Mesodermal cell (in vitro differentiated cells): Measurements from ENCODE around the gene SRPK1.

Experiments
- H3K27ac ChIP-seq: 2 replicates; pipeline ENCODE4 v1.7.0; 2013; ENCODE audit warnings: mild to moderate bottlenecking, low read depth, low read length, moderate library complexity; ENCODE audit not compliant: severe bottlenecking
- H3K36me3 ChIP-seq: 2 replicates; pipeline ENCODE4 v1.7.1; 2013; ENCODE audit warnings: mild to moderate bottlenecking, low read length, moderate library complexity; ENCODE audit not compliant: control insufficient read depth, insufficient read depth
- H3K4me1 ChIP-seq: one replicate; pipeline ENCODE4 v1.7.1; 2013; ENCODE audit warnings: mild to moderate bottlenecking, low read length; ENCODE audit not compliant: insufficient read depth, control insufficient read depth, poor library complexity, severe bottlenecking
- H3K4me3 ChIP-seq: 2 replicates; pipeline ENCODE4 v1.7.0; 2013; ENCODE audit warnings: low read length, control low read depth, mild to moderate bottlenecking; ENCODE audit not compliant: insufficient read depth, poor library complexity, severe bottlenecking; ENCODE audit errors: extremely low read depth
- H3K9me3 ChIP-seq: 2 replicates; pipeline ENCODE4 v1.7.1; 2013; ENCODE audit warnings: mild to moderate bottlenecking, low read length, moderate library complexity; ENCODE audit not compliant: control insufficient read depth
- WGBS, 2 experiments: methylation state at CpG; one replicate each; pipeline ENCODE4 v1.1.5; 2013; ENCODE audit warnings: missing lambda C conversion rate in 2 of 2; ENCODE audit not compliant: insufficient coverage in 2 of 2; 5-methylcytosine and 5-hydroxymethylcytosine counted together

SRPK1 gene

DNA sequence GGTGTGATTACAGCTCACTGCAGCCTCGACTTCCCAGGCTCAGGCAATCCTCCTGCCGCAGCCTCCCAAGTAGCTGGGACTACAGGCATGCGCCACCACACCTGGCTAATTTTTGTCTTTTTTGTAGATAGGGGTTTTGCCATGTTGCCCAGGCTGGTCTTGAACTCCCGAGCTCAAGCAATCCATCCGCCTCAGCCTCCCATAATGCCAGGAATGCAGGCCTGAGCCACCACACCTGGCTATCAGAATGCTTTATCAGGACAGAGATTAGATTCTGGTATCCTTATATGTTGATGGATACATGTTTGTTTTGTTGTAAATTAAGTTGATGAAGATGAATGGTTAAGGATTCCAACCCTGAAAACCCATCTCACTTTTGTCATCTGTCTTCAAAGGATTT lies 91.6 kb downstream of the SRPK1 start:
- 80 to 81% methylated on average over 3 to 4 of the region's 5 CpGs for WGBS, 2 experiments
- Histone ChIP-seq H3K27ac (no peak overlapping the region), H3K4me3 (no peak overlapping the region), H3K9me3 (no peaks in the 10 kb centered on the region), H3K36me3 (peaks cover 12% of the 10 kb centered on the region), H3K4me1 (no peaks in the 10 kb centered on the region)

DNA sequence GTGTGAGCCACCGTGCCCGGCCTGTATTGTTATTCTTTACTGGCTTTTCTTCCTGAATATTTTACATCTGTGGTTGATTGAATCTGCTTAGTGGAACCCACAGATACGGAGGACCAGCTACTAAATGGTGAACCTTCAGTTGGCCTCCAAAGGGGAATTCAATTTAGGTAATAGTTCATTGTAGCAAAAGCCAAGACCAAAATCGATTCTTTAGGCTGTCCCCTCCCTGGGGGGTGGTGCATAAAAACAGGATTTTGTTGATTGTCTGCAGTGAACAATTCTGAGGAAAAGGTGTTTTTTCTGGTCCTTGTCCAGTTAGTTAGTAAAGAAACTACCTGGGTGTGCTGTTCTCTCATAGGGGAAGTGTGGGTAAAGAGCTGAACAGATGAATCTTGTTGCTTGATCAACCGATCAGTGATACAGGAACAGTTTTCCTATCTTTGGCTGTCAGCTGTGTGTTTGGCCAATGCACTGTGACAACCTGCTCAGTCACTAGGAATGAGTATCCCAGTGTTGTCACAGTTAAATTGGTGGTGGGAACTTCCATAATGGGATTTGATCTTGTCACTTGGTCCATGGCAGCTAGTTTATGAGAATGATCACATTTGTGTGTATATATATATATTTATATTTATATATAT lies 96.2 kb downstream of the SRPK1 start:
- Histone ChIP-seq H3K36me3 (no peaks in the 10 kb centered on the region), H3K9me3 (no peaks in the 10 kb centered on the region), H3K4me1 (no peaks in the 10 kb centered on the region), H3K4me3 (no peak overlapping the region), H3K27ac (no peak overlapping the region)
- 80 to 96% methylated on average over 5 of the region's 5 CpGs for WGBS, 2 experiments

- WGBS, 2 experiments = no CpG with 5 or more reads among the region's 2 CpGs
- no peaks in the 10 kb centered on the region for H3K4me1 ChIP-seq
- no peaks in the 10 kb centered on the region for H3K36me3 ChIP-seq
- H3K4me3 ChIP-seq = no peak overlapping the region
- no peak overlapping the region for H3K27ac ChIP-seq
- no peaks in the 10 kb centered on the region for H3K9me3 ChIP-seq
These were observed 97.3 kb downstream of the SRPK1 start for GRCh38 chr6:35823601-35824000.

GRCh38 chr6:35817515-35817914 lies 103.4 kb downstream of the SRPK1 start:
- Histone ChIP-seq H3K9me3 (peaks cover 3% of the 10 kb centered on the region), H3K4me3 (no peak overlapping the region), H3K27ac (no peak overlapping the region), H3K4me1 (no peaks in the 10 kb centered on the region), H3K36me3 (no peaks in the 10 kb centered on the region)

- no peaks in the 10 kb centered on the region for H3K4me1 ChIP-seq
- 91 to 92% methylated on average over 4 to 6 of the region's 6 CpGs for WGBS, 2 experiments
- no peaks in the 10 kb centered on the region for H3K9me3 ChIP-seq
- no peak overlapping the region for H3K27ac ChIP-seq
- no peaks in the 10 kb centered on the region for H3K36me3 ChIP-seq
- H3K4me3 ChIP-seq = no peak overlapping the region
These were observed 109.3 kb downstream of the SRPK1 start for GRCh38 chr6:35811699-35811995.

DNA sequence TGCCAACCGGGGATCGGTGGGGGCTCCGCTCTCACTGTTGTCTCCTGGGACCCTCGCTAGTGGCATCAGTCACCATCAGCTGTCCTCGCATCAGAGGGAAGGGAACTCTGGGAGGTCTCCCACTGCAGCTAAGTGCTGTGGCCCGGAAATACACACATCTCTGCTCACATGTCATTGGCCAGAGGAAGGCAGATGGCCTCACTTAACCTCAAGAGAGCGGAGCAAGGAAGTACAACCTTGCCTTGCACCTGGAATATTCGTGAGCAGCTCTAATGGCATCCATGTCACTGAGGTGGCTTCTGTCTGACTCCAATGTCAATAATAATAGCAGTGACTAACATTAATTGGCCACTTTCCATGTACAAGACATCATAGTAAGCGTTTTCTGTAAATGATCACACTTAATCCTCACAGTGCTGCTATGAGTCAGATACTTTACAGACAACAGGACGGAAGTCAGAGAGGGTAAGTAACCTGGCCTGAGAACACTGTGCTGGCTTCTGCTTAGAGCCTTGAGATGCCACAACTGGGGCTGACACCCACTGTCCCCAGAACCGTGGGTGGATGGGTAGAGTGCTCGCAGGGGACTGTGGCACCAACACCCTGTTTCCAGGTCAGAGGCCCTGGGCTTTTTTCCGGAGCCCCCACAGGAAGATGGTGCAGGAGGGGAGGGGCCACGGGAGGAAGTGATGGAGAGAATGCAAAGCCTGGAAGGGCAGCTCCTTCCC lies 109.8 kb downstream of the SRPK1 start:
- Histone ChIP-seq H3K4me3 (no peak overlapping the region), H3K4me1 (no peaks in the 10 kb centered on the region), H3K9me3 (no peaks in the 10 kb centered on the region), H3K36me3 (no peaks in the 10 kb centered on the region), H3K27ac (no peak overlapping the region)
- 93% methylated on average over 13 of the region's 14 CpGs for WGBS, 2 experiments

DNA sequence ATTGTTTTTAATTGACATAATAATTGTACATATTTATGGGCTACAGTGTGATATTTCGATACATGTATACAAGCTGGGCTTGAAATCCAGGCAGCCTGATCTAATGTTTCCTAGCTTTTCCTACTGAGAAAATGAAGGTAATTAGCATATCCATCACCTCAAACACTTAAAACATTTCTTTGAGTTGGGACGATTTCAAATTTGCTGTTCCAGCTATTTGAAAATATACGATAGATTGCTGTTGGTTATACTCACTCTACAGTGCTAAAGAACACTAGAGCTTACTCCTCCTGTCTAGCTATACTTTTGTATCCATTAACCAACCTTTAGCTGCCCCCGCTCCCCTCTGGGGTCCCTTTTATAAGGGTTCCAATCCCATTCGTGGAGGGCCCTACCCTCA lies 111.1 kb downstream of the SRPK1 start:
- no peak overlapping the region for H3K4me3 ChIP-seq
- H3K4me1 ChIP-seq = no peaks in the 10 kb centered on the region
- H3K9me3 ChIP-seq = no peaks in the 10 kb centered on the region
- H3K27ac ChIP-seq = no peak overlapping the region
- 75 to 83% methylated on average over 2 of the region's 5 CpGs for WGBS, 2 experiments
- no peaks in the 10 kb centered on the region for H3K36me3 ChIP-seq

DNA sequence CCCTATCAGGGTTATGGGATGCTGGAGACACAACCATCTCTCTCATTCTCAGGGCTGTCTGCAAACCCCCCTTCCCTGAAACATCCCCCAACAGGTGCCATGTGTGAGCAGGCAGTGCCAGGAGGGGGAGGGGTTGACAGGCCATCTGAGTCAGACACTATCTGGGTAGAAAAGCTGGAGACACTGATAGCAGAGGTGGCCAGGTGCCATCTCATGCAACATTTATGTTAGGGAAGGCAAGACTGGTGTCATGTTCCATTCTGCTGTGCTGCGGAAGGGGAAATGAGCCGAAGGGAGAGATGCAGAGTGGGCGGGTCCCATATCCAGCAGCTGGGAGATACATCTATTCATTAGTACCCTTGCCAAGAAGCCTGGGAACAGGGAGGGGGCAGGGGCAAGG lies 112.2 kb downstream of the SRPK1 start:
- no CpG with 5 or more reads among the region's 3 CpGs for WGBS, 2 experiments
- no peaks in the 10 kb centered on the region for H3K9me3 ChIP-seq
- no peaks in the 10 kb centered on the region for H3K36me3 ChIP-seq
- no peaks in the 10 kb centered on the region for H3K4me1 ChIP-seq
- H3K4me3 ChIP-seq = no peak overlapping the region
- no peak overlapping the region for H3K27ac ChIP-seq

- no peaks in the 10 kb centered on the region for H3K4me1 ChIP-seq
- H3K27ac ChIP-seq = no peak within 1 kb of the TSS
- peak within 1 kb of the TSS; percentile 32 for H3K4me3 ChIP-seq
- H3K36me3 ChIP-seq = no peaks in the 10 kb centered on the region
- no peaks in the 10 kb centered on the region for H3K9me3 ChIP-seq
- WGBS, 2 experiments = 9 to 27% methylated on average over 21 to 31 of the region's 40 CpGs
These were observed 115.7 kb downstream of the SRPK1 start, which contains the start of gene LHFPL5 for GRCh38 chr6:35804996-35805736. LHFPL5 (plus strand) TSS chr6:35805352; CDS start chr6:35805671, 319 bp downstream.

DNA sequence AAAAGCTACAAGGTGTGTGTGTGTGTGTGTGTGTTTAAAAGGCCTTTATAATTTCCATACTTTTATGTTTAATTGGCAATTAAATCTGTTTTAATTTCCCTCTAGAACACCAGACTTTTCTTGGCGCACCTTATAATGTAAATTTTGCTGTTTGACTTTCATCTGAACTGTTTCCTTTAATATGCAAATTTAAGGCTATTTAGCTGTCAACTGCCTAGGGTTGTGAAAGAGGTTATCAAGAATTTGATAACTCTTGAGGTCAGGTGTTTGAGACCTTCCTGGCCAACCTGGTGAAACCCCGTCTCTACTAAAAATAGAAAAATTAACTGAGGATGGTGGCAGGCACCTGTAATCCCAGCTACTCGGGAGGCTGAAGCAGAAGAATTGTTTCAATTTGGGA lies 119.8 kb downstream of the SRPK1 start:
- 75 to 83% methylated on average over 1 to 2 of the region's 3 CpGs for WGBS, 2 experiments

DNA sequence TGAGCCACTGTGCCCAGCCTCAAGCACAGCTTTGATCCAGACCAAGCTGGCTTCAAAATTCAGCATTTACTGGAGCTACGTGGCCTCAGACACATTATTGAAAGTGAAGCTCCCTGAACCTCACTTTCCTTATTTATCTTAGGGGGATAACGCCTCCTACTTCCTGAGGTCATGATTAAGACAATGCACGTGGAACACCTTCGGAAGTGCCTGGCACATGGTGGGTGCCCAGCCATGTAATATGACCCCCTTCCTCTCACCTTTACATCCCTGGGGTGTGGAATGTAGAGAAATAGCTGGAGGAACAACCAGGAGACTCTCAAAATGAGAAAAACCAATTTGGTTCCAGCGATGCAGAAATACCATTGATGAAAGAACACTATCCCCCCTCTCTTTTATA lies 122.2 kb downstream of the SRPK1 start:
- no peaks in the 10 kb centered on the region for H3K36me3 ChIP-seq
- no peak overlapping the region for H3K27ac ChIP-seq
- WGBS, 2 experiments = 85 to 93% methylated on average over 3 to 5 of the region's 5 CpGs
- H3K4me3 ChIP-seq = no peak overlapping the region
- no peaks in the 10 kb centered on the region for H3K9me3 ChIP-seq
- no peaks in the 10 kb centered on the region for H3K4me1 ChIP-seq

More for the DNA sequence above, 119.8 kb downstream of the SRPK1 start:
- H3K36me3 ChIP-seq = no peaks in the 10 kb centered on the region
- H3K4me3 ChIP-seq = no peak overlapping the region
- no peaks in the 10 kb centered on the region for H3K4me1 ChIP-seq
- H3K9me3 ChIP-seq = no peaks in the 10 kb centered on the region
- no peak overlapping the region for H3K27ac ChIP-seq
